ENCODE measurements around the gene SLC41A3.
A peak's percentile ranks its signal among the peaks of the same experiment; 100 is the strongest.
"Not testable (repeated sequence)": the region's sequence is repeated elsewhere in the genome, so short reads cannot be mapped to it uniquely, and the experiment has no call there.

The SLC41A3 gene

DNA sequence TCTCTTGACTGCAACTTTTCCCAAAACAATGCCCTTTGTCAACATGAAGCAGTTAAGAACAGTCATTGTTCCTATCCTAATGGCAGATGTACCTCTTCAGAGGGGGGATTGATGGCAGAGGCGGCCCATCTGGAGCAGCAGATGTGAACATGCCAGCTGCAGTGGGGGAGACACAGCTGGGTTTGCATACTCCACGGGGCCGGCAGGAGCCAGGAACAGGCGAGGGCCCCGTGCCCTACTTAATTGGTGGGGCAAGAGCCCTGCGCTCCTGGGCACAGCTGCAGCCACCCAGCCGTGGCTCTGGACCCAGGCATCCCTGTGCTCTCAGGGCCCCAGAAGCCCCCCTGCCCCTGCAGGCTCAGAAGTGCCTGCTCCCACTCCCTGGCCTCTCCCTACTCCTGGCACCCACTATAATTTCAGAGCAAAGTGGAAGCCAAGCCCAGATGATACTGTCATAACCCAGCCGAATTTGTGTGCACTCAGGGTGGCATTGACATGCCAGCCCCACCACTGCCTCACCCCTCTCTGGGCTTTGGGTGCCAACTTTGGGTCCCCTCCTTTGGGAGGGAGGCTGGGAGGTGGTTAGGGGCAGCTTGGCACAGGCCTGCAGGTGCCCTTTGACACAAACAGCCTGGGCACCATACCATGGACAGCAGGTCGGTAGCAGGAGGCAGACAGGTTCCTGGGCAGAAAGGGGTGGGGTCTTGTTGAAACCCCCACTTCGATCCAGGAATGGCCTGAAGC lies 80.3 kb downstream of the SLC41A3 start:
- TF ChIP-seq ZFX (IDR thresholded peaks at IDR 0.05) = no peak
- TF ChIP-seq, protein P1, sequence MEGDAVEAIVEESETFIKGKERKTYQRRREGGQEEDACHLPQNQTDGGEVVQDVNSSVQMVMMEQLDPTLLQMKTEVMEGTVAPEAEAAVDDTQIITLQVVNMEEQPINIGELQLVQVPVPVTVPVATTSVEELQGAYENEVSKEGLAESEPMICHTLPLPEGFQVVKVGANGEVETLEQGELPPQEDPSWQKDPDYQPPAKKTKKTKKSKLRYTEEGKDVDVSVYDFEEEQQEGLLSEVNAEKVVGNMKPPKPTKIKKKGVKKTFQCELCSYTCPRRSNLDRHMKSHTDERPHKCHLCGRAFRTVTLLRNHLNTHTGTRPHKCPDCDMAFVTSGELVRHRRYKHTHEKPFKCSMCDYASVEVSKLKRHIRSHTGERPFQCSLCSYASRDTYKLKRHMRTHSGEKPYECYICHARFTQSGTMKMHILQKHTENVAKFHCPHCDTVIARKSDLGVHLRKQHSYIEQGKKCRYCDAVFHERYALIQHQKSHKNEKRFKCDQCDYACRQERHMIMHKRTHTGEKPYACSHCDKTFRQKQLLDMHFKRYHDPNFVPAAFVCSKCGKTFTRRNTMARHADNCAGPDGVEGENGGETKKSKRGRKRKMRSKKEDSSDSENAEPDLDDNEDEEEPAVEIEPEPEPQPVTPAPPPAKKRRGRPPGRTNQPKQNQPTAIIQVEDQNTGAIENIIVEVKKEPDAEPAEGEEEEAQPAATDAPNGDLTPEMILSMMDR (conservative IDR thresholded peaks at IDR 0.05) = no peak
- H3K27ac ChIP-seq = no peak overlapping the region

DNA sequence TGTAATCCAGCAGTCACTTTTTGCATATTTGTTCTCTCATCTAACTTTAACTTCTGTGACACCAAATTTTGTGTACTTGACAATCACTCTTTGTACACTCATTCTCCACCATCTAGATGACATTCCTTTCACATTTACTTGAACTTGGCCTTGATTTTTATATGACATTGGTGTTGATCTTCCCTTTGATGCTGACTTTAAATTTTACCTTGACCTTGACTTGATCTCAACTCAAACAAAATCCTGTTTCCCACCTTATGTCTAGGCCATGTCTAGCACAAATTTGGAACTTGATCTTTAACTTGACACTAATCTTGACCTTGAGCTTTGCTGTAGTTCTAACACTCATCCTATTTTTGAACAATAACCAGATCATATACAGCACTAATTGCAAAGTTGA lies 81.7 kb downstream of the SLC41A3 start:
- no peak overlapping the region for H3K27ac ChIP-seq
- TF ChIP-seq ZFX (IDR thresholded peaks at IDR 0.05) = no peak
- TF ChIP-seq, protein P1 (conservative IDR thresholded peaks at IDR 0.05) = no peak

DNA sequence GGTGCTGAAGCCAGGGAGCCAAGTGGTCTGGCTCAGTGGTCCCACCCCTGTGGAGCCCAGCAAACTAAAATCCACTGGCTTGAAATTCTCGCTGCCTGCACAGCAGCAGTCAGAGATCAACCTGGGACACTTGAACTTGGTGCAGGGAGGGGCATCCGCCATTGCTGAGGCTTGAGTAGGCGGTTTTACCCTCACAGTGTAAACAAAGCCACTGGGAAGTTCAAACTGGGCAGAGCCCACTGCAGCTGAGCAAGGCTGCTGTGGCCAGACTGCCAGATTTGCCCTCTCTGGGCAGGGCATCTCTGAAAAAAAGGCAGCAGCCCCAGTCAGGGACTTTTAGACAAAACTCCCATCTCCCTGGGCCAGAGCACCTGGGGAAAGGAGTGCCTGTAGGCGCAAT lies 87.2 kb downstream of the SLC41A3 start:
- H3K27ac ChIP-seq = not testable (repeated sequence)

DNA sequence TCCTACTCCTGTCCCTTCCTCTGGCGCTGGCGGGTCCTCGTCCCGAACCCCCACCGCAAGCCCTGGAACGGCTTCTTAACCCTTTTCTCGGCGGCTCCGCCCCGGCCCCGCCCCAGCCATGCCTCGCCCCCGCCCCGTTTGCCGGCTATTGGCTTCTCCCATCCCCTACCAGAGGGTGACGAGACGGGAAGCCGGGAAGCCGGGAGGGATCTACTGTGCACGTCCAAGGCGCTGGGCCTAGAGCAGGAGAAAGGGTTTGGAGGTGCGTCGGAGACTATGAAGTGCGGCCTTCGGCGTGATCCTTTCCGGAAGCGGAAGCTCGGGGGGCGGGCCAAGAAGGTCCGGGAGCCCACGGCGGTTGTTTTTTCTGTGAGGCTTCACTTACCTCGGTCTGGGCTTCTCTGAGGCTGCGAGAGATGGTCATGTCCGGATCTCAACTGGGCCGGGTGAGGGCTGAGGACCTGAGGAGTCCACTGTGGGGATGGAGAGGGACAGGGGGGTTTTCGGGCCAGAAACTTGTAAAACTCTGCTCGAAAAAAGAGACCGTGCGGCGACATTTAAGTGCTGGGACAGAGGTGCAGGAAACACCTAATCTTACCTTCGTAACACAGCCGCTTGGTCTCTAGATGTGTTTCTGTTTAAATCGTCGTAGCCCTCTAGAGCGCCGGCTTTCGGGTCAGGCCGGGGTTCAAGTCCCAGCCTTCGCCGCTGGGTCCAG lies 93.5 kb downstream of the SLC41A3 start:
- H3K27ac ChIP-seq = no peak overlapping the region
- TF ChIP-seq, protein P1 (conservative IDR thresholded peaks at IDR 0.05) = no peak
- no peak for TF ChIP-seq ZFX (IDR thresholded peaks at IDR 0.05)

DNA sequence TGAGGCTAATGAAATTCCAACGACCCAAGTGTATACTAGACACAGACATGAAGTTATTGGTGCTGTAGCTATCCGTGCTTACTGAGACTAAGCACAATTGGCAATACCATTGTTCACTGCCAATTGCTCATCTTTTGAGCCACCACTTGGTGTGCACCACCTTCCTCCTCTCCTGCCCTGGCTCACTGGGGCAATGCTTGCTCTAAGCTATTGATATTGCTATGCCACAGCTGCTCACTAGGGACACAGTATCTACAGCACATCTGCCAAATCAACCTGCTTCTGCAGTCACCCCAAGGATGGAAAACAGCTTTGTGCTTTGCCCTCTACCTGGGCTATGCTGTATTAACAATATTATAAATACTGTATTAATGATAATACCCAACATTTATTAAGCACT lies 99.0 kb downstream of the SLC41A3 start:
- H3K27ac ChIP-seq = not testable (repeated sequence)

DNA sequence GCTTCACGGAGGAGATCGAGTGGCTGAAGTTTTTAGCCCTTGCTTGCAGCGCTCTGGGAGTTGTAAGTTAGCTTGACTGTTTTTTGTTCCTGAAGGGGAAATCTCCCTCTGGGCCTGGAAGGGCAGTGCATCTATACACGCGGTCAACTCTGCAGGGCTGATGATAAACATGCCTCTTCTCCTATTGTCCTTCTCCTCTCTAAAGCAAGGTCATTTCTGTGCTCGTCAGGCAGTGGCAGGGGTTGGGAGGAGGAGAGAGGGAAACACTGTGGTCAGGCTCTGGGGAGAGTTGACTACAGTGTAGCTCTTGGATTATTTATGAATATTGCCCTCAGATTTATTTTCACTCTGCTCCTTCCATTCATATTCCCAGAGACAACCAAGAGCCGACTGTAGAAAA lies 106.8 kb downstream of the SLC41A3 start:
- not testable (repeated sequence) for H3K27ac ChIP-seq

DNA sequence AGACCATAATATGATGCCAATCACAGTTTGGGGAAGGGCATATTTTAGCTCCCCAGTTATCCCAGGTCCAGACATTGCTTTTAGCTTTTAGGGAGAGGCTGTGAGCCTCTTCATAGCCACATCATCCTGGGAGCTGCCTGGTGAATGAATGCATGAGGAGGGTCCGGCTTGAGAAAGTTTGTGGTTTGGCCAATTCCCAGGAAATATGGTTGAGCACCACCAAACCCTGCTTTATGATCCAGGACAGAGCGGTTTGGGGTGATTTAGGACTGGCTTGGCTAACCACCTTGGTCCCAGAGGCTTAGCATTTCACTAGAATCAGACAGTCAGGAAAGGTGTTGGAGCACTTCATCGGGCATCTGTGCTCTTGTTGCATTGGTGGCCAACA lies 107.9 kb downstream of the SLC41A3 start:
- not testable (repeated sequence) for H3K27ac ChIP-seq

DNA sequence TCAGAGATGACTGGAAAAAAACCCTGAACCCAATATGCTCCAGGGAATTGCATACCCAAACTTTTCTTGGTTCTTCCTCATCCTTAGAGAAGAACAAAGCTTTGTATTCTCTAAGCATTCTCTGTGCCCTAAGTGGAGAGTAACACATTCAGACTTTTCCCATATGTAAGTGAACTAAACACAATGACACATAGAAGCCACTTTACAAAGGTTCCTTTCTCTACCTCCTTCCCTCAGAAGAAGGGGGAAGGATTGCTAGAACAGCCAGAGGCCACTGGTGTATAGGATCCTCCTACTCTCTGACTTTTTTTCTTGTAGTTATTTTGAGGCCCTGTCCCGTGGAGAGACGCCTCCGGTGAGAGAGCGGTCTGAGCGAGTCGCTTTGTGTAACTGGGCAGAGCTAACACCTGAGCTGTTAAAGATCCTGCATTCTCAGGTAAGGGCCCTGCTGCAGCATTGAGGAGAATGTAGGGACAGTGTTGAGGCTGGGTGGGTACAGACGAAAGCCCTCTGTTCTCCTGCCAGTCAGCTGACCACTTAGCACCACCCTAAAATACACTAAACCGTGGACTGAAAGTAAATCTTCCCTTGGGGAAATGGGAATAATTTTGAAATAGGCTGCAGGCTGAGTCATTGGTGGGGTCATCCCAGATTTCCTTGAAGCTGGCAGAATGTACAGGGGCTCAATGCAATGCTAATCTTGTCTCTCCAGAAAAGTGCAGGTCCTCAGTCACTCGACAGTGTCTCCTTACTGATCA lies 108.5 kb downstream of the SLC41A3 start:
- H3K27ac ChIP-seq = not testable (repeated sequence)

DNA sequence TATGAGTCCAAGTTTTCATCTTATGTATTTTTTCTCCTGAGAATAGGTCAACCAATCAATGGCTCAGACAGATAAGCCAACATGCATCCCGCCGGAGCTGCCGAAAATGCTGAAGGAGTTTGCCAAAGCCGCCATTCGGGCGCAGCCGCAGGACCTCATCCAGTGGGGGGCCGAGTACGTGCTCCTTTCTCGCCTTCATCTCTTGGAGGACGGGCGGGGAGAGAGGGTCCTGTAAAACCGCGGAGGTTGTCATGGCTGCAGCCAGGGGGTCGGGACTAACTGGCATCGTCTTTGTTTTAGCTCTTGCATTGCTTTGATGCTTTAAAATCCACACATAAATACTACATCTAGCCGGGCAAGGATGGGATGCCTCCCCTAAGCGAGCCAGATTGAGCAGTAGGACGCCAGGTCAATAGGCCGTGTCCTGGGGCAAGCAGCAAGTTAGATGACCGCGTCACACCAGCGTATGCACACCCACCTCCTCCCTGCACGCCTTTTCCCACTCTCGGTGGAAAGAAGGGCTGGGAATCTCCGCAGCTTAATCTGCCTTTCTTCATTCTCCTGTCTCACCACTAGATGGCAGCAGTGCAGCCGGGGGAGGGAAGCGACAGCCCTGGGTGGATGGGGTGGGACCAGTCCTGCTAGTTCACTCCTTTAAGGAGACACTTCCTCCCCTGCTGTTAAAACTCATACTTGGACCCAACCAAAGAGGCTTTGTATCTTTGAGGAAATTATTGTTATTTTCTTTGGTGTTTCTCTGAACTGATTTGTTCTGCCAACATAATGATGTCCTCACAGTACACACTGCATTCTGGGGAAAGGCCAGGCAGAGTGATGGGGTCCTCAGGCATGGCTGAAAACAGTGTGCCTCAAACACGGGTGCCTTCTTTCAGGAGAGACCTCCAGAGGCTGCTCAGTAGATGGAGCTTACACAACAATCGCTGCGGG lies 111.7 kb downstream of the SLC41A3 start:
- not testable (repeated sequence) for H3K27ac ChIP-seq
- TF ChIP-seq, protein P1 (conservative IDR thresholded peaks at IDR 0.05) = peak; percentile 93

DNA sequence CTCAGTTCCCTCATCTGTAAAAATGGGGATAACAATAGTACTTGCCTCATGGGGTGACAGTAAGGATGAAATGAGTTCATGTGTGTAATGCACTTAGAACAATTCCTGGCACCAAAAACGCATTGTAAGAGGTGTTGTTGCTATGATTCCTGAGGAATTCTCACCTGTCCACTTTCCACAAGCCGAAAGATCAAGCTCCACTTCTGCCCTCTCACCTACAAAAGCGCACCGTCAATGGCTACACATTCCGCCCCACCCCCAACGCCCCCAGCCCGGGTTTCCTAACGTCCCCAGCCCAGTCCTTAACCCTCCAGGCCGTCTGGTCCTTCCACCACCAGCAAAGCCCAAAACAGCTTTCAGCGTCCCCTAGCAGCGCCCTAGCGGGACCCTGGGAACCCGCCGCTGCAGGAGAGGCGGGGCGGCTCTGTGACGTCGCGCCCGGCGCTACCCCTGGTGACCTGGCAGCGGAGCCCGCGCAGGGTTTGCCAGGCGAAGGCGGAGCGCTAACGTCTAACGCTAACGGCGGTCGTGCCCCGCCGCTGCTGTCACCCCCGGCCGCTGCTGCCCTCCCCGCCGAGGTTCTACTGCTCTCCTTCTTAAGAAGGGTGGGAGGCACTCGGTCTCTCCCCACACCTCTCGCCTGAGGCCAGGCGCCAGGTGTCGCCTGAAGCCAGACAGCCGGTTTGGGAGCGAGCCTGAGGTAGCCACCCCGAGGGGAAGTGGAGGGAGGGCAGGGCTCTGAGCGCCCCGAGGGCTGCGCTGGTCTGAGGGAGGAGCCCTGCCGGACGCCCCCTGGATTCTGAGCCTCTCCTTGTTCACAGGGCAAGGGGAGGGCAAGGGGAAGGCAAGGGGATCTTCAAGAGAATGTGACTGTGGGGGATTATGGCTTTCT lies 115.0 kb downstream of the SLC41A3 start, which contains the start of gene ROPN1B:
ROPN1B (plus strand) TSS at position 478 of the 892 bp plus-strand sequence. CDS start 2,877 bp downstream, outside the sequence.
- H3K27ac ChIP-seq = not testable (repeated sequence)

DNA sequence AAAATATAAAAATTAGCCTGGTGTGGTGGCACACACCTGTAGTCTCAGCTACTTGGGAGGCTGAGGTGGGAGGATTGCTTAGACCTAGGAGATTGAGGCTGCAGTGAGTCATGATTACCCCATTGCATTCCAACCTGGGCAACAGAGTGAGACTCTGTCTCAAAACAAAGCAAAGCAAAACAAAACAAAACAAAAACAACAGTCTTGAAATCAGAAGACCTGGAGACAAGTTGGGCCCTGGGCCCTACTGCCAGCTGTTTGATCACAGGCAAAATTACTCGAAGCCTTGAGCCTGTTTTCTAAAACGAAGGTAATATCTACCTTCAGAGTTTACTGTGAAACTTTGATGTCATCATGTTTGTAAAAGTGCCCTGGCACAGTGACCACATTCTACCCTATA lies 115.8 kb downstream of the SLC41A3 start:
- not testable (repeated sequence) for H3K27ac ChIP-seq

All from C4-2B (cell line).